Caco-2 (cell line): ENCODE results near the gene NODAL. TPM values are rescaled to one million over a fixed set of nuclear protein-coding genes. Genes with fewer than 3 reads are reported as not detected.

Experiments
- BruUV-seq: library from RNA; stranded (reverse); fragments of 400-500 nt; replicated peaks from 2 replicates; lab custom pipeline; 2021; lab: Mats Ljungman, UMichigan
- CTCF ChIA-PET: fragments of 300-600 bp; sonication (Branson Sonifier 250); formaldehyde crosslinking; loops from one replicate; lab custom pipeline; 2022; ENCODE audit warnings: antibody characterized with exemption; lab: Charles Lee
- POLR2A ChIA-PET: fragments of 300-600 bp; sonication (Branson Sonifier 250); formaldehyde crosslinking; loops from one replicate; lab custom pipeline; 2022; ENCODE audit warnings: antibody characterized with exemption; lab: Charles Lee
- DNase-seq, 2 experiments: peaks; one replicate each; pipeline versions ENCODE4 v3.0.0 to v3.0.0-alpha.2; 2020 to 2022
- H3K27me3 ChIP-seq: replicated peaks from 2 replicates; pipeline ENCODE4 v1.6.0; 2011; ENCODE audit warnings: low read length; ENCODE audit not compliant: control insufficient read depth, insufficient read depth
- H3K36me3 ChIP-seq: 2 replicates; pipeline ENCODE4 v1.5.1; 2011; ENCODE audit warnings: low read length; ENCODE audit not compliant: control insufficient read depth, insufficient read depth
- H3K4me1 ChIP-seq: fragments of 250-450 bp; sonication (Bioruptor Pico); 2 replicates; pipeline ENCODE4 v1.5.1; 2020; ENCODE audit warnings: mild to moderate bottlenecking
- H3K4me3 ChIP-seq: 2 replicates; pipeline ENCODE4 v1.5.1; 2011; ENCODE audit warnings: low read depth, mild to moderate bottlenecking, control low read depth, low read length
- H3K9me3 ChIP-seq: fragments of 250-450 bp; sonication (Bioruptor Pico); 2 replicates; pipeline ENCODE4 v1.5.1; 2020; ENCODE audit warnings: mild to moderate bottlenecking, moderate library complexity
- H3K27ac Mint-ChIP-seq: one replicate; pipeline ENCODE4 v1.8.0; 2022; ENCODE audit warnings: mixed read lengths; ENCODE audit not compliant: unreplicated experiment
- H3K27me3 Mint-ChIP-seq: one replicate; pipeline ENCODE4 v1.8.0; 2022; ENCODE audit warnings: mixed read lengths; ENCODE audit not compliant: insufficient read depth, unreplicated experiment
- H3K36me3 Mint-ChIP-seq: one replicate; pipeline ENCODE4 v1.8.0; 2022; ENCODE audit warnings: mild to moderate bottlenecking, mixed read lengths; ENCODE audit not compliant: insufficient read depth, unreplicated experiment
- H3K4me1 Mint-ChIP-seq: one replicate; pipeline ENCODE4 v1.8.0; 2022; ENCODE audit warnings: low read depth, mixed read lengths; ENCODE audit not compliant: unreplicated experiment
- H3K4me3 Mint-ChIP-seq: one replicate; pipeline ENCODE4 v1.8.0; 2022; ENCODE audit warnings: mild to moderate bottlenecking, moderate library complexity, mixed read lengths; ENCODE audit not compliant: unreplicated experiment
- H3K9me3 Mint-ChIP-seq: one replicate; pipeline ENCODE4 v1.8.0; 2022; ENCODE audit warnings: mixed read lengths; ENCODE audit not compliant: unreplicated experiment
- intact Hi-C: fragments of 100-400 bp; cut with micrococcal nuclease; formaldehyde crosslinking; loops from one replicate; pipeline ENCODE4 v1.10.0; 2022; ENCODE audit not compliant: unreplicated experiment
- total RNA-seq: library from RNA; stranded (reverse); gene quantifications from 2 replicates; pipeline ENCODE4 v1.2.3, GENCODE V29; 2022
- TF ChIP-seq, protein P1 (sequence below), 2 experiments: fragments of 200-600 bp in 1 of 2; IDR thresholded peaks; 1 replicate in 1 of 2; 2 replicates in 1 of 2; pipeline versions ENCODE4 v1.5.1 to v1.8.0; 2011 to 2022; ENCODE audit warnings: antibody characterized with exemption in 1 of 2, control low read depth in 1 of 2, inconsistent platforms in 1 of 2, low read depth in 1 of 2, low read length in 1 of 2, mild to moderate bottlenecking in 1 of 2, moderate library complexity in 1 of 2; ENCODE audit not compliant: insufficient read depth in 1 of 2, severe bottlenecking in 1 of 2, unreplicated experiment in 1 of 2

The NODAL gene
- total RNA-seq, 1 experiment from 2014 or later: 0.59 TPM

DNA sequence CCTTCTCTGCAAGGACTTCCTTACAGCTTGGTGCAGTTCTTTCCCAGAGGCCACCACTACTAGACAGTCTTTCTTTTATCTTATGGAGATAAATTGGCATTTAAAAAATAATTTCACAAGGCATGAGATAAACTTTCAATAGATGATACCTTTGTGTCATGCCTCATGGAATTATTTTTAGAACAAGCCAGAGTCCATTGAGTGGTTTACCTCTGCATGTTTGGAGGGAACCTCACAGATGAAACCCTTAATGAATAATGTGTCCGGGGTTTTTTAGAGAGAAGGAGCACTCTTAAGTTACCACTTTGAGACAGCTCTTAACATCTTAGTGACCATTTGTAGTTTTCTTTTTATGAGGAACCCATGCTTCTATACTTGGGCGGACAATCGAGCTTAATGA is 17.2 kb downstream of the NODAL start:
- Histone ChIP-seq H3K9me3 (no peaks in the 10 kb centered on the region), H3K27me3 (no peaks in the 10 kb centered on the region), H3K4me1 (peaks cover 65% of the 10 kb centered on the region), H3K36me3 (peaks cover 10% of the 10 kb centered on the region), H3K4me3 (no peak overlapping the region)
- no peak for DNase-seq
- intact Hi-C loops: no loop called here
- POLR2A ChIA-PET: interaction anchor here (1.3 to 2.8 kb wide), 3 partner anchors 20 to 278 kb away, joined by 3 to 39 read pairs (median 6); partner anchors contain the start of genes EIF4EBP2 and TYSND1
- peaks cover 93% of the 10 kb centered on the region for H3K36me3 Mint-ChIP-seq
- H3K4me3 Mint-ChIP-seq: peak overlapping the region; percentile 51
- H3K9me3 Mint-ChIP-seq: no peaks in the 10 kb centered on the region
- no TSS peak for BruUV-seq
- no peaks in the 10 kb centered on the region for H3K27me3 Mint-ChIP-seq
- CTCF ChIA-PET: interaction anchor here (1.1 to 2.7 kb wide), 4 partner anchors 13 to 203 kb away, joined by 3 to 16 read pairs (median 4); no protein-coding TSS in a partner anchor
- peak overlapping the region; percentile 88 for H3K27ac Mint-ChIP-seq
- TF ChIP-seq, protein P1, sequence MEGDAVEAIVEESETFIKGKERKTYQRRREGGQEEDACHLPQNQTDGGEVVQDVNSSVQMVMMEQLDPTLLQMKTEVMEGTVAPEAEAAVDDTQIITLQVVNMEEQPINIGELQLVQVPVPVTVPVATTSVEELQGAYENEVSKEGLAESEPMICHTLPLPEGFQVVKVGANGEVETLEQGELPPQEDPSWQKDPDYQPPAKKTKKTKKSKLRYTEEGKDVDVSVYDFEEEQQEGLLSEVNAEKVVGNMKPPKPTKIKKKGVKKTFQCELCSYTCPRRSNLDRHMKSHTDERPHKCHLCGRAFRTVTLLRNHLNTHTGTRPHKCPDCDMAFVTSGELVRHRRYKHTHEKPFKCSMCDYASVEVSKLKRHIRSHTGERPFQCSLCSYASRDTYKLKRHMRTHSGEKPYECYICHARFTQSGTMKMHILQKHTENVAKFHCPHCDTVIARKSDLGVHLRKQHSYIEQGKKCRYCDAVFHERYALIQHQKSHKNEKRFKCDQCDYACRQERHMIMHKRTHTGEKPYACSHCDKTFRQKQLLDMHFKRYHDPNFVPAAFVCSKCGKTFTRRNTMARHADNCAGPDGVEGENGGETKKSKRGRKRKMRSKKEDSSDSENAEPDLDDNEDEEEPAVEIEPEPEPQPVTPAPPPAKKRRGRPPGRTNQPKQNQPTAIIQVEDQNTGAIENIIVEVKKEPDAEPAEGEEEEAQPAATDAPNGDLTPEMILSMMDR (IDR thresholded peaks at IDR 0.05; ENCODE audit: insufficient read depth in 1 of 2, low read depth in 1 of 2, low read length in 1 of 2, severe bottlenecking in 1 of 2, unreplicated experiment in 1 of 2): no peak
- H3K4me1 Mint-ChIP-seq: peaks cover 54% of the 10 kb centered on the region

DNA sequence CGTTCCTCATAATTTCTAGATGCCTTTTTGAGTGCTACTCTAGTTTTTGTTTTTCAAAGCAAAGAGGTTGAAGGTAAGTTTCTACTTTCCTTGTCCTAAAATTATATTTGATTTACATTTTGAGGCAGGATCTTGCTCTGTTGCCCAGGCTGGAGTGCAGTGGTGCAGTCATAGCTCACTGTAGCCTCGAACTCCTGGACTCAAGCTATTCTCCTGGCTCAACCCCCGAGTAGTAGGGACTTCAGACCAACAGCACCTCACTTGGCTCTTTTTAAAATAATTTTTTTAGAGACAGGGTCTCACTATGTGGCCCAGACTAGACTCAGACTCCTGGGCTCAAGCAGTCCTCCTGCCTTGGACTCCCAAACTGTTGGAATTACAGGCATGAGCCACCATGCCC is 22.8 kb downstream of the NODAL start:
- peaks cover 4% of the 10 kb centered on the region for H3K36me3 ChIP-seq
- H3K4me3 ChIP-seq: no peak overlapping the region
- no peaks in the 10 kb centered on the region for H3K27me3 ChIP-seq
- Mint-ChIP-seq H3K4me3 (no peak overlapping the region), H3K9me3 (no peaks in the 10 kb centered on the region), H3K36me3 (peaks cover 80% of the 10 kb centered on the region), H3K27ac (no peak overlapping the region), H3K27me3 (no peaks in the 10 kb centered on the region), H3K4me1 (peaks cover 56% of the 10 kb centered on the region)
- ChIA-PET CTCF (interaction anchor here (1.0 to 1.5 kb wide), 2 partner anchors 9 to 12 kb away, joined by 3 to 5 read pairs; no protein-coding TSS in a partner anchor), POLR2A (interaction anchor here (1.0 kb wide), 1 partner anchor 14 kb away, joined by 5 read pairs; no protein-coding TSS in a partner anchor)
- H3K9me3 ChIP-seq: no peaks in the 10 kb centered on the region
- peaks cover 38% of the 10 kb centered on the region for H3K4me1 ChIP-seq
- TF ChIP-seq, protein P1 (IDR thresholded peaks at IDR 0.05; ENCODE audit: insufficient read depth in 1 of 2, low read depth in 1 of 2, low read length in 1 of 2, severe bottlenecking in 1 of 2, unreplicated experiment in 1 of 2): no peak
- intact Hi-C loops: no loop called here
- no peak for DNase-seq
- BruUV-seq: no TSS peak

DNA sequence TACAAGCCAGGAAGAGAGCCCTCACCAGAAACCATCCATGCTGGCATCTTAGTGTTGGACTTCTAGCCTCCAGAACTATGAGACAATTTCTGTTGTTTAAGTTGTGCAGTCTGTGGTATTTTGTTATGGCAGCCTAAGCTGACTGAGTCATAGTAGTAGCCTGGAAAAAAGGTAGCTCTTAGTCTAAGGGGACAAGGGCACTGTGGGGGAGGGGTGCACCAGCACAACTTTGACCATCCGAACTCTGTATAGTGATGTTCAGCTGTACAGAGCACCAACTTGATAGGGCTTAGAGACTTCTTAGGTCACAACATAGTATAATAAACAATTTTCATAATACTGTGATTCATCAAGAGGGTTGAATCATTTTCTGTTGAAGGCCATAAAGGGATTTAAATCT is 23.3 kb downstream of the NODAL start:
- no peaks in the 10 kb centered on the region for H3K27me3 ChIP-seq
- H3K36me3 ChIP-seq: peaks cover 4% of the 10 kb centered on the region
- no peak overlapping the region for H3K4me3 ChIP-seq
- no peaks in the 10 kb centered on the region for H3K9me3 Mint-ChIP-seq
- no peaks in the 10 kb centered on the region for H3K27me3 Mint-ChIP-seq
- H3K27ac Mint-ChIP-seq: no peak overlapping the region
- TF ChIP-seq, protein P1 (IDR thresholded peaks at IDR 0.05; ENCODE audit: insufficient read depth in 1 of 2, low read depth in 1 of 2, low read length in 1 of 2, severe bottlenecking in 1 of 2, unreplicated experiment in 1 of 2): no peak
- H3K36me3 Mint-ChIP-seq: peaks cover 77% of the 10 kb centered on the region
- peaks cover 33% of the 10 kb centered on the region for H3K4me1 ChIP-seq
- H3K4me3 Mint-ChIP-seq: no peak overlapping the region
- DNase-seq: no peak
- ChIA-PET CTCF (interaction anchor here (1.0 to 1.5 kb wide), 2 partner anchors 9 to 12 kb away, joined by 3 to 5 read pairs; no protein-coding TSS in a partner anchor), POLR2A (interaction anchor here (1.0 kb wide), 1 partner anchor 13 kb away, joined by 5 read pairs; no protein-coding TSS in a partner anchor)
- intact Hi-C loops: no loop called here
- no TSS peak for BruUV-seq
- no peaks in the 10 kb centered on the region for H3K9me3 ChIP-seq
- H3K4me1 Mint-ChIP-seq: peaks cover 53% of the 10 kb centered on the region
